ENCODE measurements around the gene CDK16. TPM values are rescaled to one million over a fixed set of nuclear protein-coding genes. Genes with fewer than 3 reads are reported as not detected.

The CDK16 gene
- total RNA-seq, 2 donors from 2014 or later: 167 to 245 TPM

- no peaks in the 10 kb centered on the region for H3K4me1 ChIP-seq (ENCODE audit: control insufficient read depth, insufficient read depth, low read length)
- 0 to 1% methylated on average over 1 to 33 of the region's 51 CpGs for WGBS, 2 experiments (ENCODE audit: insufficient coverage in 1 of 2, insufficient read length in 1 of 2)
These were observed 15.0 kb downstream of the CDK16 start for GRCh38 chrX:47233333-47234113.

GRCh38 chrX:47234583-47234982 is 16.1 kb downstream of the CDK16 start:
- peak overlapping the region; percentile 100 for H3K27ac Mint-ChIP-seq
- TF ChIP-seq CTCF (conservative IDR thresholded peaks at IDR 0.05): no peak
- Histone ChIP-seq H3K9ac (ENCODE audit: extremely low read depth, low read length, poor library complexity, severe bottlenecking) (peak overlapping the region; percentile 98), H3K4me3 (ENCODE audit: low read length) (peak overlapping the region; percentile 90), H3K27ac (ENCODE audit: low read depth, low read length) (no peak overlapping the region), H3K9me3 (ENCODE audit: control insufficient read depth, low read length) (no peaks in the 10 kb centered on the region), H3K4me1 (ENCODE audit: control insufficient read depth, insufficient read depth, low read length) (no peaks in the 10 kb centered on the region), H3K27me3 (ENCODE audit: control insufficient read depth, insufficient read depth, low read length, poor library complexity, severe bottlenecking) (no peaks in the 10 kb centered on the region), H3K36me3 (ENCODE audit: control insufficient read depth, insufficient read depth, low read length) (peaks cover 4% of the 10 kb centered on the region)
- H3K4me1 Mint-ChIP-seq: peaks cover 19% of the 10 kb centered on the region
- H3K9me3 Mint-ChIP-seq: no peaks in the 10 kb centered on the region
- WGBS, 2 experiments (ENCODE audit: insufficient coverage in 1 of 2, insufficient read length in 1 of 2): no CpG with 5 or more reads among the region's 3 CpGs
- peak overlapping the region; percentile 84 for H3K4me3 Mint-ChIP-seq
- peaks cover 17% of the 10 kb centered on the region for H3K36me3 Mint-ChIP-seq (ENCODE audit: low read depth)
- DNase-seq: no peak
- H3K27me3 Mint-ChIP-seq (ENCODE audit: insufficient read depth): no peaks in the 10 kb centered on the region

More at GRCh38 chrX:47233333-47234113, 15.0 kb downstream of the CDK16 start:
- Mint-ChIP-seq H3K4me3 (peak overlapping the region; percentile 84), H3K9me3 (no peaks in the 10 kb centered on the region), H3K4me1 (peaks cover 14% of the 10 kb centered on the region), H3K27me3 (ENCODE audit: insufficient read depth) (no peaks in the 10 kb centered on the region), H3K27ac (peak overlapping the region; percentile 100), H3K36me3 (ENCODE audit: low read depth) (peaks cover 18% of the 10 kb centered on the region)
- Histone ChIP-seq H3K27me3 (ENCODE audit: control insufficient read depth, insufficient read depth, low read length, poor library complexity, severe bottlenecking) (no peaks in the 10 kb centered on the region), H3K27ac (ENCODE audit: low read depth, low read length) (peak overlapping the region; percentile 97), H3K36me3 (ENCODE audit: control insufficient read depth, insufficient read depth, low read length) (peaks cover under 1% of the 10 kb centered on the region), H3K9me3 (ENCODE audit: control insufficient read depth, low read length) (no peaks in the 10 kb centered on the region), H3K4me3 (ENCODE audit: low read length) (peak overlapping the region; percentile 90), H3K9ac (ENCODE audit: extremely low read depth, low read length, poor library complexity, severe bottlenecking) (peak overlapping the region; percentile 98)
- no peak for TF ChIP-seq CTCF (conservative IDR thresholded peaks at IDR 0.05)
- peak; percentile 99 for DNase-seq

- H3K36me3 Mint-ChIP-seq (ENCODE audit: low read depth): peaks cover 21% of the 10 kb centered on the region
- no peak for DNase-seq
- no peaks in the 10 kb centered on the region for H3K9me3 ChIP-seq (ENCODE audit: control insufficient read depth, low read length)
- H3K27me3 ChIP-seq (ENCODE audit: control insufficient read depth, insufficient read depth, low read length, poor library complexity, severe bottlenecking): no peaks in the 10 kb centered on the region
- H3K27ac ChIP-seq (ENCODE audit: low read depth, low read length): no peak overlapping the region
- H3K4me3 Mint-ChIP-seq: peak overlapping the region; percentile 84
- H3K27me3 Mint-ChIP-seq (ENCODE audit: insufficient read depth): no peaks in the 10 kb centered on the region
- peaks cover 12% of the 10 kb centered on the region for H3K36me3 ChIP-seq (ENCODE audit: control insufficient read depth, insufficient read depth, low read length)
- no peaks in the 10 kb centered on the region for H3K9me3 Mint-ChIP-seq
- WGBS, 2 experiments (ENCODE audit: insufficient coverage in 1 of 2, insufficient read length in 1 of 2): 90% methylated on average over 2 of the region's 4 CpGs; no CpG with 5 or more reads in 1 of the 2 experiments
- no peaks in the 10 kb centered on the region for H3K4me1 ChIP-seq (ENCODE audit: control insufficient read depth, insufficient read depth, low read length)
- no peak for TF ChIP-seq CTCF (conservative IDR thresholded peaks at IDR 0.05)
- H3K27ac Mint-ChIP-seq: peak overlapping the region; percentile 15
- H3K4me1 Mint-ChIP-seq: peaks cover 19% of the 10 kb centered on the region
- H3K4me3 ChIP-seq (ENCODE audit: low read length): no peak overlapping the region
- no peak overlapping the region for H3K9ac ChIP-seq (ENCODE audit: extremely low read depth, low read length, poor library complexity, severe bottlenecking)
These were observed 17.2 kb downstream of the CDK16 start for GRCh38 chrX:47235691-47236103.
